Iris pigment epithelial cell (primary cell): Measurements from ENCODE around the gene MAP3K2.
"Not testable (repeated sequence)": the region's sequence is repeated elsewhere in the genome, so short reads cannot be mapped to it uniquely, and the experiment has no call there.

Experiments used
- DNase-seq: peaks from one replicate; pipeline ENCODE4 v3.0.0-alpha.2; 2011; ENCODE audit warnings: low read depth

Gene MAP3K2

GRCh38 chr2:127382831-127383230 is 4.9 kb downstream of the MAP3K2 start:
- DNase-seq: no peak

DNA sequence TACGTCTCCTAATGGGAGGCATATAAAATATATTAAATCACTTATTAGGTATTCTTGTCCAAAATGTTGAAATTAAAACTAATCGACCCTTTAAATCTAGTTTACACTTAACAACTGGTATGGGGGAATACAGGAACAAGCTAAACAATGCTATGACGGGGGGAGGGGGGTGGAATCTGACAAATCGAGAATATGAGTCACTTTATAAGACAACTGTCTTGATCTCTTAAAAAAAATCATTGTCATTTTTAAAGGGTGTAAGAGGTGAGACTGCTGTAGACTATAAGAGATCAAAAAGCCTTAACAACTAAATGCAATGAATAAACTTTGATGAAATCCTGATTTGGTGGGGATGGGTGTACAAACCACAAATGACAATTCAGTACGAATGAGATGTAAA is 6.0 kb downstream of the MAP3K2 start:
- DNase-seq: no peak

- DNase-seq: no peak
Observed at GRCh38 chr2:127379712-127380355, 7.9 kb downstream of the MAP3K2 start.

- no peak for DNase-seq
Observed at GRCh38 chr2:127378720-127379119, 9.1 kb downstream of the MAP3K2 start.

GRCh38 chr2:127377262-127377661 is 10.5 kb downstream of the MAP3K2 start:
- DNase-seq: no peak

DNA sequence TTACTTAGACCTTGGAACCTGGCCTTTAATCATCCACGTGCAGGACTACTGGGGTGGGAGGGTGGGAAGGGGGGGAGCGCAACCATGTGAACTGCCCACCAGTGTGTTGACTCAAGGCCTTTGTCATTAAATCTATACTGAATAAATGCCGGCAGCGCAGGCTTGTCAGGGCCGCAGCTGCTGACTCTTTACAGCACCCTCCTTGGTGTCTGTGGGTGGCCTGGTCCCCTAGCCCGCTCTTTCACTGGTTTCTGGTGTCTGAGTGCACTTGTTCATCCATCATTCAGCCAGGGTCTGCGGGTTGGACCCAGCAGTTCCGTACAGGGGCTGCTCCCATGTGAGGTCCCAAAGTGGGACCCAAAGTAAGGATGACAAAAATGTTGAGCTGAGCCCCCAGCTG is 11.5 kb downstream of the MAP3K2 start:
- no peak for DNase-seq

- no peak for DNase-seq
Observed at GRCh38 chr2:127373362-127374083, 14.3 kb downstream of the MAP3K2 start.

GRCh38 chr2:127371037-127371436 is 16.7 kb downstream of the MAP3K2 start:
- DNase-seq: no peak

- DNase-seq: no peak
Observed at GRCh38 chr2:127370010-127370409, 17.8 kb downstream of the MAP3K2 start.

DNA sequence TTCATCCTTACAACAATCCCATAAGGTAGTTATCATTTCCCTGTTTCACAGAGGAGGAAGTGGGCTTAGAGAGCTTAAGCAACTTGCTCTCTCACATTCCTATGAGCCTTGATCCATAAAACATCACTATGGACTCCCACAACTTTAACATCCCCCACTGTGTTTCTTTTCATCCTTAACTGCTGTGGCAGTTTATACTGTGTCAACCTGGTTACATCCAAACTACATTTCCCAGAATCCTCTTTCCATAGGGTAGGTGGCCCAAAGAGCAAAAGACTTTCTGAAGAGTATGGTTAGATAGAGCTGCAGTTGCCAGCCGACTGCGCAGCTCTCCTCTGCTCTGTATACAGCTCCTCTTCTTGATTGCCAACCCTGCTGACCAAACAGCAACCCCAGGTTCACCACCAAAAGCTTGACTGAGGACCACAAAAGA is 22.5 kb downstream of the MAP3K2 start:
- no peak for DNase-seq

DNA sequence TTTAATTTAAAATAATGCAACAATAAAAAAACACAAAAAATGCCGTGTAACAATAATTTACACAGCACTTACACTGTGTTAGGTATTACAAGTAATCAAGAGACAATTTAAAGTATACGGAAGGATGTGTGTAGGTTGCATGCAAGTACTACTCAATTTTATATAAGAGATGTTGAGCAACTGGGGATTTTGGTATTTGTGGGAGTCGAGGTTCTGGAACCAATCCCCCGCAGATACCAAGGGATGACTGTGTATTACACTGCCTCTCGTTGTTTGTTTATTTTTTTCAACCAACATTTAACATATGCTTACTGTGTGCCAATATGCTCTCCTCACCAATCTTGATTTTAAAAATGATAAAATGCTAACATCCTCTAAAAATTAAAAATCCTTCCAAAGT is 24.8 kb downstream of the MAP3K2 start:
- peak; percentile 75 for DNase-seq

- DNase-seq: peak; percentile 53
Observed at GRCh38 chr2:127361929-127362885, 25.6 kb downstream of the MAP3K2 start.

DNA sequence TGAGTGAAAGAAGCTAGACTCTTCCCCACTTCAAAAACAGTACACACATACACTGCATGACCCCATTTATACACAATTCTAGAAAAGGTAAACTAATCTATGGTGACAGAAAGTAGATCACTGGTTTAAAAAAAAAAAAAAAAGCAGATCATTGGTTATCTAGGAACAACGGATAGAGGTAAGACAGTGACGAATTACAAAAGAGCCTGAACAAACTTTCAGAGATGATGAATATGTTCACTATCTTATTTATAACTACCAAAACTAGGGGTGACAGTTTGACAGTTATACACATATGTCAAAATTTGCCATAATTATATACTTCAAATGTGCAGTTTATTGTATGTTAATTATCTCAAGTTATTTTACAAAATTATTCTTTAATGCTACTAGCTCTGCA is 27.5 kb downstream of the MAP3K2 start:
- DNase-seq: no peak

DNA sequence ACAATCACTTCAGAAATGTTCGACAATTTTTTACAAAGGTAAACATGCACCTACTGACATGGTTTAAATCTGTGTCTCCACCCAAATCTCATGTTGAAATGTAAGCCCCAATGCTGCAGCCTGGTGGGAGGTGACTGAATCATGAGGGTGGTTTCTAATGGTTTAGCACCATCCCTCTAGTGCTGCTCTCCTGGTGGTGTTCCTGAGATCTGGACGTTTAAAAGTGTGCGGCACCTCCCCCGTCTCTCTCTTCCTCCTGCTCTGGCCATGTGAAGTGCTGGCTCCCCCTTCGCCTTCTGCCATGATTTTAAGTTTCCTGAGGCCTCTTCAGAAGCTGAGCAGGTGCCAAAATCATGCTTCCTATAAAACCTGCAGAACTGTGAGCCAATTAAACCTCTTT is 28.3 kb downstream of the MAP3K2 start:
- no peak for DNase-seq

- no peak for DNase-seq
Observed at GRCh38 chr2:127358971-127359370, 28.8 kb downstream of the MAP3K2 start.

GRCh38 chr2:127358044-127358443 is 29.7 kb downstream of the MAP3K2 start:
- DNase-seq: peak; percentile 42

DNA sequence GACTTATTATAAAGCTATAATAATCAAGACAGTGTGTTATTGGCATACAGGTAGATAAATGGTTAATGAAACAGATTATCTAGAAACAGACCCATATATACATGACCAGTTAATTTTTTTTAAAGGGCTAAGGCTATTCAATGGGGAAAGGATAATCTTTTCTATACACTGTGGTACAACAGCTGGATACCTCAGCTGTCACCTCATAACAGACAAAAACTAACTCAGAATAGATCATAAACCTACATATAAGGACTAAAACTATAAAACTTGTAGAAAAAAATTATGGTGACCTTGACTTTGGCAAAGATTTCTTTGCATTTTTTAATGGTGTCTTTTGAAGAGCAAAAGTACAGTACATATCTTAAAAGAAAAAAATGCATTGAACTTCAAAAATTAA is 30.2 kb downstream of the MAP3K2 start:
- no peak for DNase-seq

DNA sequence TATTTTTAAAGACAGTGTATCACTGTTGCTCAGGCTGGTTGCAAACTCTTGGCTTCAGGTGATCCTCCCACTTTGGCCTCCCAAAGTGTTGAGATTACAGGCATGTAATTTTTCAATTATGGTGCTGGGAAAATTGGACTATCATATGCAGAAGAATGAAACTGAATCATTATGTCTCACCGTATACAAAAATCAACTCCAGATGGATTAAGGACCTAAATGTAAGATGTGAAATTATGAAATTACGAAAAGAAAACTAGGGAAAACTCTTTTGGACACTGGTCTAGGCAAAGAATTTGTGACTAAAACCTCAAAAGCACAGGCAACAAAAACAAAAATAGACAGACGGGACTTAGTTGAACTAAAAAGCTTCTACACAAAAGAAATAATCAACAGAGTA is 31.2 kb downstream of the MAP3K2 start:
- no peak for DNase-seq

DNA sequence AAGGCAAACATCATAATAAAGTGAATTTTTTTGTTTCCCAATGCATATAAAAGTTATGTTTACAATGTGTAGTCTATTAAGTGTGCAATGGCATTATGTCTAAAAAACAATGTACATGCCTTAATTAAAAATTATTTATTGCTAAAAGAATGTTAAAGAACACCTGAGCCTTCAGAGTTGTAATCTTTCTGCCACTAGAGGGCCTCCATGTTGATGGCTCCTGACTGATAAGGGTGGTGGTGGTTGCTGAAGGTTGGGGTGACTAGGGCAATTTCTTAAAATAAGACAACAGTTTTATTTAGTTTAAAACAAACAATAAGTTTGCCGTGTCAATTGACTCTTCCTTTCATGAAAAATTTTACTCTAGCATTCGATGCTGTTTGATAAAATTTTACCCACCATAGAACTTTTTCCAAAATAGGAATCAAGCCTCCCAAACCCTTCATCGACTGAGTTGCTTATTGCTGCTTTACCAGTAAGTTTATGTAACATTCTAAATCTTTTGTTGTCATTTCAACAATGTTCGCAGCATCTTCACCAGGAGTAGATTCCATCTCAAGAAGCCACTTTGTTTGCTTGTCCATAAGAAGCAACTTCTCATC is 32.3 kb downstream of the MAP3K2 start:
- DNase-seq: peak; percentile 21

DNA sequence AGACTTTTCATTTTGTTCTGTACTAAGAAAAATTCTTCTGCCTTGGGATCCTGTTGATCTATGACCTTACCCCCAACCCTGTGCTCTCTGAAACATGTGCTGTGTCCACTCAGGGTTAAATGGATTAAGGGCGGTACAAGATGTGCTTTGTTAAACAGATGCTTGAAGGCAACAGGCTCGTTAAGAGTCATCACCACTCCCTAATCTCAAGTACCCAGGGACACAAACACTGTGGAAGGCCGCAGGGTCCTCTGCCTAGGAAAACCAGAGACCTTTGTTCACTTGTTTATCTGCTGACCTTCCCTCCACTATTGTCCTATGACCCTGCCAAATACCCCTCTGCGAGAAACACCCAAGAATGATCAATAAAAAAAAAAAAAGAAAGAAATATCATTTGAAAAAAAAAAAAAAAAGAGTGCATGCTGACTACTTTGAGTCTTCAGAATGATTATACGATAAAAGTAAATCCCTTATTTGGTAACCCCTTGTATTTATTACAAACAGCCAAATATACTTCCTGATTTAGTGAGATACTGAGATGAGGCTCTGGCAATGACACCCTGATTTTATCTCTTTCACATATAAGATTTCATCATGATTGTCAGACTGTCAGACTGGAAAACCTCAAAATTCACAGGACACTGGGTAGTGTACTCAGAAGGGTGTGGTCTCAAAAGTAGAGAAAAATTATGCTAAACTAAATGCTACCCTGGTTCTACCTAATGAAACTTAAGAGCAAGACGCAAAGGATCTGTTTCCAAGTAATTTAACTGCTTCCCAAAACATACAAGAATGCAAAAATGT is 33.7 kb downstream of the MAP3K2 start:
- peak; percentile 6 for DNase-seq

GRCh38 chr2:127353223-127353622 is 34.6 kb downstream of the MAP3K2 start:
- DNase-seq: not testable (repeated sequence)
